WTC11 (cell line): ENCODE data around the gene CTAGE1. TPM values are rescaled to one million over a fixed set of nuclear protein-coding genes. Genes with fewer than 3 reads are reported as not detected.

Source experiments
- ATAC-seq: fragments of 200-7000 bp; cut with Tn5 transposase; 2 replicates; pipeline ENCODE4 v1.10.0; 2021; ENCODE audit warnings: mild to moderate bottlenecking, moderate library complexity
- CTCF ChIA-PET: fragments of 300-600 bp; sonication (Branson Sonifier 250); formaldehyde crosslinking; loops from one replicate; lab custom pipeline; 2021; ENCODE audit warnings: antibody characterized with exemption; lab: Charles Lee
- POLR2A ChIA-PET: fragments of 350-600 bp; sonication (Branson Sonifier 250); formaldehyde crosslinking; loops from one replicate; lab custom pipeline; 2021; ENCODE audit warnings: antibody characterized with exemption; lab: Charles Lee
- DNase-seq: peaks from one replicate; pipeline ENCODE4 v3.0.0; 2021; ENCODE audit warnings: low spot score
- H3K27ac Mint-ChIP-seq: 2 replicates; pipeline ENCODE4 v1.8.0; 2021; ENCODE audit warnings: mixed read lengths
- H3K27me3 Mint-ChIP-seq: 2 replicates; pipeline ENCODE4 v1.8.0; 2021; ENCODE audit warnings: low read depth, mild to moderate bottlenecking, moderate library complexity, mixed read lengths
- H3K36me3 Mint-ChIP-seq: 2 replicates; pipeline ENCODE4 v1.8.0; 2021; ENCODE audit warnings: mixed read lengths
- H3K4me1 Mint-ChIP-seq: 2 replicates; pipeline ENCODE4 v1.8.0; 2022; ENCODE audit warnings: mixed read lengths
- H3K4me3 Mint-ChIP-seq: 2 replicates; pipeline ENCODE4 v1.8.0; 2021; ENCODE audit warnings: mild to moderate bottlenecking, moderate library complexity, mixed read lengths
- H3K9me3 Mint-ChIP-seq: 2 replicates; pipeline ENCODE4 v1.8.0; 2021; ENCODE audit warnings: mixed read lengths
- AFF4 ChIP-seq: sonication (generic); formaldehyde crosslinking; IDR thresholded peaks from 2 replicates; pipeline ENCODE4 v1.8.1; 2023; ENCODE audit warnings: mild to moderate bottlenecking, missing genetic modification reagents, borderline replicate concordance
- ATF3 ChIP-seq: sonication (generic); formaldehyde crosslinking; conservative IDR thresholded peaks from 2 replicates; pipeline ENCODE4 v1.8.1; 2022; ENCODE audit warnings: mild to moderate bottlenecking, missing genetic modification reagents
- CBFB ChIP-seq: sonication (generic); formaldehyde crosslinking; IDR thresholded peaks from 2 replicates; pipeline ENCODE4 v1.8.1; 2022; ENCODE audit warnings: mild to moderate bottlenecking, low read depth, missing genetic modification reagents
- CREM ChIP-seq: sonication (generic); formaldehyde crosslinking; IDR thresholded peaks from 2 replicates; pipeline ENCODE4 v1.8.1; 2022; ENCODE audit warnings: mild to moderate bottlenecking, missing genetic modification reagents, moderate library complexity
- CTCF ChIP-seq: fragments of 200-600 bp; IDR thresholded peaks from 2 replicates; pipeline ENCODE4 v1.8.0; 2022; ENCODE audit warnings: antibody characterized with exemption
- E2F4 ChIP-seq: sonication (generic); formaldehyde crosslinking; IDR thresholded peaks from 2 replicates; pipeline ENCODE4 v1.8.1; 2022; ENCODE audit warnings: low read depth, mild to moderate bottlenecking, moderate library complexity, missing genetic modification reagents, borderline replicate concordance
- ESRRA ChIP-seq: sonication (generic); formaldehyde crosslinking; IDR thresholded peaks from 2 replicates; pipeline ENCODE4 v1.8.1; 2022; ENCODE audit warnings: mild to moderate bottlenecking, missing genetic modification reagents, borderline replicate concordance
- GRHL2 ChIP-seq: fragments of 250-450 bp; sonication (Bioruptor Pico); IDR thresholded peaks from 2 replicates; pipeline ENCODE4 v1.8.0; 2022; ENCODE audit warnings: mild to moderate bottlenecking, moderate library complexity; ENCODE audit not compliant: insufficient replicate concordance, severe bottlenecking
- NFATC4 ChIP-seq: fragments of 250-450 bp; sonication (Bioruptor Pico); IDR thresholded peaks from 2 replicates; pipeline ENCODE4 v1.9.0; 2021; ENCODE audit warnings: mild to moderate bottlenecking
- OVOL2 ChIP-seq: fragments of 250-450 bp; sonication (Bioruptor Pico); IDR thresholded peaks from 2 replicates; pipeline ENCODE4 v1.9.0; 2021; ENCODE audit warnings: mild to moderate bottlenecking, borderline replicate concordance
- PREB ChIP-seq: sonication (generic); formaldehyde crosslinking; IDR thresholded peaks from 2 replicates; pipeline ENCODE4 v1.8.1; 2022; ENCODE audit warnings: mild to moderate bottlenecking, missing genetic modification reagents, moderate library complexity, borderline replicate concordance
- PRRX2 ChIP-seq: fragments of 250-450 bp; sonication (Bioruptor Pico); IDR thresholded peaks from 2 replicates; pipeline ENCODE4 v1.8.0; 2021; ENCODE audit warnings: mild to moderate bottlenecking
- SMAD4 ChIP-seq: sonication (generic); formaldehyde crosslinking; IDR thresholded peaks from 2 replicates; pipeline ENCODE4 v1.8.0; 2022; ENCODE audit warnings: mild to moderate bottlenecking, missing genetic modification reagents
- TEAD1 ChIP-seq: sonication (generic); formaldehyde crosslinking; IDR thresholded peaks from 2 replicates; pipeline ENCODE4 v1.8.0; 2022; ENCODE audit warnings: mild to moderate bottlenecking, missing genetic modification reagents
- TEAD4 ChIP-seq: sonication (generic); formaldehyde crosslinking; IDR thresholded peaks from 2 replicates; pipeline ENCODE4 v1.8.0; 2022; ENCODE audit warnings: mild to moderate bottlenecking, missing genetic modification reagents
- TP53 ChIP-seq: sonication (generic); formaldehyde crosslinking; IDR thresholded peaks from 2 replicates; pipeline ENCODE4 v1.8.1; 2023; ENCODE audit warnings: mild to moderate bottlenecking, missing genetic modification reagents
- USF2 ChIP-seq: sonication (generic); formaldehyde crosslinking; IDR thresholded peaks from 2 replicates; pipeline ENCODE4 v1.8.1; 2023; ENCODE audit warnings: mild to moderate bottlenecking, missing genetic modification reagents, moderate library complexity
- ZBTB43 ChIP-seq: sonication (generic); formaldehyde crosslinking; IDR thresholded peaks from 2 replicates; pipeline ENCODE4 v1.8.1; 2023; ENCODE audit warnings: mild to moderate bottlenecking, missing genetic modification reagents
- ZNF138 ChIP-seq: sonication (generic); formaldehyde crosslinking; conservative IDR thresholded peaks from 2 replicates; pipeline ENCODE4 v1.8.1; 2022; ENCODE audit warnings: mild to moderate bottlenecking, moderate library complexity, missing genetic modification reagents
- ZNF281 ChIP-seq: sonication (generic); formaldehyde crosslinking; IDR thresholded peaks from 2 replicates; pipeline ENCODE4 v1.8.0; 2023; ENCODE audit warnings: mild to moderate bottlenecking, missing genetic modification reagents
- ZNF396 ChIP-seq: fragments of 250-450 bp; sonication (Bioruptor Pico); IDR thresholded peaks from 2 replicates; pipeline ENCODE4 v1.8.0; 2021; ENCODE audit warnings: mild to moderate bottlenecking, moderate library complexity, borderline replicate concordance
- ZNF416 ChIP-seq: fragments of 250-450 bp; sonication (Bioruptor Pico); IDR thresholded peaks from 2 replicates; pipeline ENCODE4 v1.9.0; 2021; ENCODE audit warnings: mild to moderate bottlenecking, inconsistent platforms
- ZNF423 ChIP-seq: fragments of 250-450 bp; sonication (Bioruptor Pico); IDR thresholded peaks from 2 replicates; pipeline ENCODE4 v2.1.2; 2022; ENCODE audit warnings: mild to moderate bottlenecking, moderate library complexity
- total RNA-seq: library from RNA; stranded (reverse); gene quantifications from 3 replicates; pipeline ENCODE4 v1.2.3, GENCODE V29; 2021

CTAGE1 gene
- total RNA-seq, 1 experiment from 2014 or later, result not detected

- TF ChIP-seq ZNF423 (CRISPR knock-in tag), result no peak
- TF ChIP-seq NFATC4 (CRISPR knock-in tag), result no peak
- TF ChIP-seq USF2 (CRISPR knock-in tag), result no peak
- TF ChIP-seq PRRX2, result no peak
- no peak for TF ChIP-seq ATF3 (CRISPR knock-in tag)
- TF ChIP-seq ZNF396 (CRISPR knock-in tag), result no peak
- TF ChIP-seq E2F4, result no peak
- no peak for TF ChIP-seq GRHL2 (CRISPR knock-in tag)
- TF ChIP-seq ZNF281, result no peak
- TF ChIP-seq SMAD4 (CRISPR knock-in tag), result no peak
- TF ChIP-seq PREB, result no peak
- peaks cover 5% of the 10 kb centered on the region; the same call in 1 of the 2 replicates for H3K27me3 Mint-ChIP-seq
- POLR2A ChIA-PET, result no interaction called here
- ATAC-seq (no peak), DNase-seq (no peak)
- H3K4me3 Mint-ChIP-seq, result no peak overlapping the region
- no peaks in the 10 kb centered on the region for H3K36me3 Mint-ChIP-seq
- H3K9me3 Mint-ChIP-seq, result no peaks in the 10 kb centered on the region
- H3K4me1 Mint-ChIP-seq, result peaks cover 18% of the 10 kb centered on the region
- H3K27ac Mint-ChIP-seq, result no peak overlapping the region
- CTCF ChIA-PET, result no interaction called here
Measured at GRCh38 chr18:22457524-22457923, 39.8 kb upstream of the CTAGE1 start.

GRCh38 chr18:22456547-22456946, 38.8 kb upstream of the CTAGE1 start:
- Mint-ChIP-seq H3K4me3 (no peak overlapping the region), H3K9me3 (no peaks in the 10 kb centered on the region), H3K27me3 (peaks cover 7% of the 10 kb centered on the region; the same call in 1 of the 2 replicates), H3K4me1 (peaks cover 24% of the 10 kb centered on the region), H3K36me3 (no peaks in the 10 kb centered on the region), H3K27ac (no peak overlapping the region)
- DNase-seq (no peak), ATAC-seq (no peak)
- ChIA-PET POLR2A (no interaction called here), CTCF (interaction anchor here (1.2 kb wide), 1 partner anchor 35 kb away, joined by 3 read pairs; no protein-coding TSS in a partner anchor)
- TF ChIP-seq OVOL2 (CRISPR knock-in tag) (no peak), ESRRA (no peak), ZNF423 (CRISPR knock-in tag) (no peak), ZNF138 (CRISPR knock-in tag) (no peak), TEAD1 (CRISPR knock-in tag) (no peak), CREM (no peak), NFATC4 (CRISPR knock-in tag) (no peak), AFF4 (CRISPR knock-in tag) (no peak), CTCF (no peak), TP53 (CRISPR knock-in tag) (no peak), CBFB (CRISPR knock-in tag) (no peak), ZNF416 (CRISPR knock-in tag) (no peak), TEAD4 (no peak), ZBTB43 (CRISPR knock-in tag) (no peak)
